GM21786 (cell line): Measurements from ENCODE around the gene VPS18.

Experiments
- ATAC-seq: cut with Tn5 transposase; IDR thresholded peaks from one replicate; pipeline ENCODE4 v1.9.1; 2021; ENCODE audit not compliant: unreplicated experiment

Gene VPS18

GRCh38 chr15:40932649-40933516 lies 38.6 kb downstream of the VPS18 start:
- ATAC-seq = no peak

DNA sequence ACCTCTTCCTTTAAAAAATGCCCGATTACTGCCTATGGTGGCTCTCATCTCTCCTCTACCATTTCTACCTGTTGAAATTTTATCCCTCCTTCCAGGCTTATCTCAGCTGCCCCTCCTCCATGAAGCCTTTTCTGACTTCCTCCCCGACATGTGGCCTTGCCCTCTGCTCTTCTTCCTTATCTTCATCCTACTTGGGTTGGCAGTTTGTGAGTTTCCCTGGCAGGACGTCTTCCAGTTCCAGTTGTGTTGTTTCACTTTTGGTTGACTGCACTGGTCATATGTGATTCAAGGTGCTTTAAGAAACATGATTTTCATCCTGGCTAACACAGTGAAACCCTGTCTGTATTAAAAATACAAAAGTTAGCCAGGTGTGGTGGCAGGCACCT lies 39.3 kb downstream of the VPS18 start:
- ATAC-seq = no peak

DNA sequence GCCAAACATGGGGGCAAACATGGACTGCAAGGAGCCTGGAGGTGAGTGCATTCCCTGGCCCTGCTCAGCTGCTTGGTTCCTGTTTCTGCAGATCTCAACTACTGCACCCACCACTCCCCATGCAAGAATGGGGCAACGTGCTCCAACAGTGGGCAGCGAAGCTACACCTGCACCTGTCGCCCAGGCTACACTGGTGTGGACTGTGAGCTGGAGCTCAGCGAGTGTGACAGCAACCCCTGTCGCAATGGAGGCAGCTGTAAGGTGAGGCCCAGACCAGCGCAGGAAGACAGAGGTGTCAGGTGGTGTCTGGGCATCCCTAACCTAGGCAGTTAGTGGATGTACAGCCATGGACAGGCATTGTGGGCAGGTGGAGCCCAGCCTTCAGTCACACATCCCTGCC lies 40.2 kb downstream of the VPS18 start:
- ATAC-seq = no peak

DNA sequence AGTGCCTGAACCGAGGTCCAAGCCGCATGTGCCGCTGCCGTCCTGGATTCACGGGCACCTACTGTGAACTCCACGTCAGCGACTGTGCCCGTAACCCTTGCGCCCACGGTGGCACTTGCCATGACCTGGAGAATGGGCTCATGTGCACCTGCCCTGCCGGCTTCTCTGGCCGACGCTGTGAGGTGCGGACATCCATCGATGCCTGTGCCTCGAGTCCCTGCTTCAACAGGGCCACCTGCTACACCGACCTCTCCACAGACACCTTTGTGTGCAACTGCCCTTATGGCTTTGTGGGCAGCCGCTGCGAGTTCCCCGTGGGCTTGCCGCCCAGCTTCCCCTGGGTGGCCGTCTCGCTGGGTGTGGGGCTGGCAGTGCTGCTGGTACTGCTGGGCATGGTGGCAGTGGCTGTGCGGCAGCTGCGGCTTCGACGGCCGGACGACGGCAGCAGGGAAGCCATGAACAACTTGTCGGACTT lies 42.0 kb downstream of the VPS18 start:
- no peak for ATAC-seq

DNA sequence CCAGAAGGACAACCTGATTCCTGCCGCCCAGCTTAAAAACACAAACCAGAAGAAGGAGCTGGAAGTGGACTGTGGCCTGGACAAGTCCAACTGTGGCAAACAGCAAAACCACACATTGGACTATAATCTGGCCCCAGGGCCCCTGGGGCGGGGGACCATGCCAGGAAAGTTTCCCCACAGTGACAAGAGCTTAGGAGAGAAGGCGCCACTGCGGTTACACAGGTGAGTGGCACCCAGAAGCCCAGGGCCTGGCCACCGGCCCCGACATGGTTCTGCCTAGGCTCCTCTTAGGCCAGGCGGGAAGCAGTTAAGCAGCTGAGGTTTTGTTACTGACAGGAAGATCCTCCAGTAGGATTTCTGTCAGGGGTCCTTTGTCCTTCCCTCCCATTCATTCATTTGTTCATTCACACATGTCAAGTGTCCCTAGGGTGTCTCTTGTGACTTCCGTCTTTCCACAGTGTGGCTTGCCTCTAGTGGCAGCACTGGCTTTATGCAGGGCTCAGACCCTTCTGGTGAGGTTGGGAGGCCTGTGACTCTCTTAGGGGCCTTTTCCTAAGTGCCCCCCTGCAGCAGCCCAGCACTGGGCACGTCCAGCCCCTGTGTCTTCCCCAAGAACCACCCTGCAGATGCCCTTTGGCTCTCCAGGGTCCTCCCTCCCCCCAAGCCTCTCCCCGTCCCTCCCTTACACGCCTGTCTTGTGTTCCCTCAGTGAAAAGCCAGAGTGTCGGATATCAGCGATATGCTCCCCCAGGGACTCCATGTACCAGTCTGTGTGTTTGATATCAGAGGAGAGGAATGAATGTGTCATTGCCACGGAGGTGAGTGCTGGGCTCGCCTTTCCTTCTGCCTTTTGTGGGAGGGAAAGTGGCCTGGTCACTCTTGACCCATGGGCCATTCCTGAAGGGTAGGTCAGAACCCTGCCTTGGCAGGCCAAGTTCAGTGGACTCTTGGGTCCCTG lies 42.7 kb downstream of the VPS18 start:
- no peak for ATAC-seq

GRCh38 chr15:40937762-40938535 lies 43.7 kb downstream of the VPS18 start:
- ATAC-seq = no peak

DNA sequence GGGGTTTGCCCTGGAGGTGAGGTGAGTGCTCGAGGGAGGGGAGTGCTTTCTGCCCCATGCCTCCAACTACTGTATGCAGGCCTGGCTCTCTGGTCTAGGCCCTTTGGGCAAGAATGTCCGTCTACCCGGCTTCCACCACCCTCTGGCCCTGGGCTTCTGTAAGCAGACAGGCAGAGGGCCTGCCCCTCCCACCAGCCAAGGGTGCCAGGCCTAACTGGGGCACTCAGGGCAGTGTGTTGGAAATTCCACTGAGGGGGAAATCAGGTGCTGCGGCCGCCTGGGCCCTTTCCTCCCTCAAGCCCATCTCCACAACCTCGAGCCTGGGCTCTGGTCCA lies 44.3 kb downstream of the VPS18 start:
- ATAC-seq = no peak

DNA sequence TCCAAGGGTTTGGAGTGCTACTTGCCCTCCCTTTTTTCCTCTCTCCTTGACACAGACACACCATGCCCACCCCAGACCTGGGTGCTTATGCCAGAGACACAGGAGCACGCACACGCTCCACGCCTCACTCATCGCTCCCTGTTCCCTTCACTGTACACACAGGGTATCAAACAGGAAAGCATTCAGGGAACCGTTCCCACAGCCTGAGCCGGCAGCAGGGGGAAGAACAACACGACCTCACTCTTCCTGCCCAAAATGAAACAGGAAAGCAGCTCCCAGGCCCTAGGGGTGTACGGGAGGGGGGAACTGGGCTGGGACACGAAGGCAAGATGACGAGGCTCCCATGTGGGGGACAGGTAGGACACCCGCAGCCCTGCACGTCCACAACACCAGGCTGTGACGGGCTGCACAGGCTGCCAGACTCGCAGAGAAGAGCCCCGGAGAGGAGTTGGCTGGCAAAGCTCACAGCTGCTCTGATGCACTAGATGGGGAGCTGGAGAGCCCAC lies 46.1 kb downstream of the VPS18 start:
- no peak for ATAC-seq

- no peak for ATAC-seq
Observed at GRCh38 chr15:40941068-40941527, 46.8 kb downstream of the VPS18 start.

- ATAC-seq = peak; percentile 55
Observed at GRCh38 chr15:40941528-40942336, 47.5 kb downstream of the VPS18 start.

DNA sequence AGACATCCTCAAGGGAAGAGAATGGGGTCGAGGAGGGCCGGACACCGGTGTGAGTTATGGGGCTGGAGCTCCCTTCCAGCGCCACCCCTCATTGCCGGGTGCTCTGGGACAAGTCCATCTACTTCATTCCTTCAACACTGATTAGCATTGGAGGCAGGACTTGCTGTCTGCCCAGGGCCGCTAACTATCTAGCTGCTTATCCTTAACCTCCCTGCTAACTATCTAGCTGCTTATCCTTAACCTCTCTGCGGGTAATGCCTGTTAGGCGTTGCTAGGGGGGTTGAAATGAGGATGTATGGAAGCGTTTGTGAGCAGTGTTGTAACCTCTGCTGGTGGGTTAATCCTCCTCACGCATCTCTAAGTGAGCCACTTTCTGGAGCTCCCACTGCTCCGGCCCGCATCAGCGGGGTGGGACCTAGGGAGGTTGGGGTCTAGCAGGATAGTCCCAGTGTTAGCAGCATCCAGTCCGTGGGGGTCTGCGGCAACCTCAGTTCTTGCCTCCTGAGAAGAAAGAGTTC lies 48.1 kb downstream of the VPS18 start:
- no peak for ATAC-seq

- ATAC-seq = no peak
Observed at GRCh38 chr15:40942878-40943277, 48.6 kb downstream of the VPS18 start.

DNA sequence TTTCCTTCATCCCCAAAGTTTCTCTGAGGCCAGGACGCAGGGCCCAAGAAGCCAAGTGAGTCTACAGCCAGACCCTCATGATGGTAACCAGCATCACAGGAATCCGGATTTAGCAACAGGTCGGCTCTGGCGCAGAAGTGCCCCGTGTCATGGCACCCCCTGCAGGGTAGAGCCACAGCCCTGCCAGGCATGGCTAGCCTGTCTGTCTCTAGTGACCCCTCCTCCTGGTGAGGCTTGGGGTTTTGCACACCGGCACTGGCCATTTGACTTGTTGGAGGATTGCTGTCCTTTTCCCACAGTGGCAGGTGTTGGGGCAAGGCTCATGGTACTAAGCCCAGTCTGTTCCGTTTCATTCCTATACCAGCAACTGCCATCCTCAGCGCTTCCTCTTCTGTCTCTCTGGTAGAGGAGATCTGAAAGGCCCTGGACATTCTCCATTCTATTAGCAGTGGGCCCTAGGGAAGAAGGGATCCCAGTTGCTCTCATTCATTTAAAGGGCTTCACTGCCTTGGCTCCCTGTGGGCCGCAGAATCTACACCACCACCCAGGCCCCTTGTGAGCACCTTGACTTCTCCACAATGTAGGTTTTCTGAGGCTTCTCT lies 49.6 kb downstream of the VPS18 start:
- ATAC-seq = no peak

- ATAC-seq = no peak
Observed at GRCh38 chr15:40944510-40945296, 50.5 kb downstream of the VPS18 start.

GRCh38 chr15:40948706-40949473 lies 54.6 kb downstream of the VPS18 start:
- no peak for ATAC-seq

DNA sequence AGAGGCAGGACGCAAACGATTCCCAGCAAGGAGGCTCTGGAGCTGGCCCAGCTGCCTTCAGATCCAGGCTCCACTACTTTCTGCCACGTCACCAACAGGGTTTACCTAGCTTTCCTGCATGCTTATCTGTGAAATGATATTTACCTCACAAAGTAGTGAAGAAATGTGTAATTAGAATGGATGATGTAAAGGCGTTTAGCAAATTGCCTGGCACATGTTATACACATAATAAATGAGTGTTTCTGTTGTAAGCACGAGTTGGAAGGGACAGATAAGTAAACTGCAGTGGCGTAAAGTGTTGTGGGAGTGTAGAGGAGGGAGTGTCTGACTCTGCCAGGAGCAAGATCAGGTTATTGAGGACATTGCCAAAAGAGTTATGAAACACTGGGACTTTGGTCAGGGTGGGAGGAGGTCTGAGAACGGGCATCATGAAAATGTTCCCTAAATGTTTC lies 55.5 kb downstream of the VPS18 start:
- ATAC-seq = no peak

DNA sequence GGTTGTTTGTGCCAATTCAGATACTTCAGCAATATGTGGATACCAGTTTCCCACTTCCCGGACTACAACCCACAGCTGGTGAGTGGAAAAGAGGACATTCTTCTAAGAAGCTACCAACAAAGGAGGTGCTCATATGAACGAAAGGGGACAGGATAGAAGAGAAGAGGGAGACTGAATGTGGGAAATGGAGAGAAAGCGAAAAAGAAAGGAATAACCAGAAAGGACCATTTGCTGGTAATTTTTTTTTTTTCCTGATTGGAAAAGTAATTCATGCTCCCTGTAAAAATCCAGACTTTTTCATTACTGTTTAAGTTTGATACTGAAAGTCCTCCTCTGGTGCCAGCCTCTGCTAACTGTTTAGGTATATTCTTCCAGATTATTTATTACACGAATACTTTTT lies 57.5 kb downstream of the VPS18 start:
- ATAC-seq = no peak
